Esophagus muscularis mucosa (tissue), 4 donors: Measurements from ENCODE around the gene SHROOM2. TPM values are rescaled to one million over a fixed set of nuclear protein-coding genes. Genes with fewer than 3 reads are reported as not detected.
A peak's percentile ranks its signal among the peaks of the same experiment; 100 is the strongest.

ENCODE experiments used
- DNase-seq: peaks from one replicate; pipeline ENCODE4 v3.0.0-alpha.2; 2017; ENCODE audit errors: extremely low spot score
- H3K27ac ChIP-seq, 4 donors: fragments of 200-600 bp; sonication (generic); replicated peaks in 1 of 4; 1 replicate in 3 of 4; 2 replicates in 1 of 4; pipeline ENCODE4 v1.5.1; 2016 to 2019; ENCODE audit warnings: mild to moderate bottlenecking in 1 of 4
- H3K27me3 ChIP-seq, 4 donors: fragments of 200-600 bp; sonication (generic); one replicate each; pipeline versions ENCODE4 v1.5.1 to v1.6.0; 2016 to 2019
- H3K36me3 ChIP-seq, 4 donors: fragments of 200-600 bp; sonication (generic); one replicate each; pipeline ENCODE4 v1.5.1; 2016 to 2019
- H3K4me1 ChIP-seq, 4 donors: fragments of 200-600 bp; sonication (generic); one replicate each; pipeline ENCODE4 v1.5.1; 2016 to 2019
- H3K4me3 ChIP-seq, 4 donors: fragments of 200-600 bp; sonication (generic); 1 replicate in 2 of 4; 2 replicates in 2 of 4; pipeline ENCODE4 v1.5.1; 2016 to 2019; ENCODE audit warnings: mild to moderate bottlenecking in 4 of 4, moderate library complexity in 1 of 4
- H3K9me3 ChIP-seq, 4 donors: fragments of 200-600 bp; sonication (generic); 1 replicate in 3 of 4; 2 replicates in 1 of 4; pipeline ENCODE4 v1.5.1; 2016 to 2019
- EP300 ChIP-seq: sonication (generic); formaldehyde crosslinking; IDR thresholded peaks from one replicate; pipeline ENCODE4 v1.6.1; 2017; ENCODE audit warnings: antibody characterized with exemption
- POLR2A ChIP-seq: fragments of 450-650 bp; IDR thresholded peaks from one replicate; pipeline ENCODE4 v1.6.1; 2017; ENCODE audit warnings: antibody characterized with exemption, moderate library complexity, mild to moderate bottlenecking, low read depth
- POLR2AphosphoS5 ChIP-seq, 2 donors: sonication (generic); formaldehyde crosslinking; IDR thresholded peaks; one replicate each; pipeline ENCODE4 v1.6.1; 2017; ENCODE audit warnings: antibody characterized with exemption in 2 of 2
- WGBS: methylation state at CpG from one replicate; pipeline ENCODE4 v1.1.5; 2018; 5-methylcytosine and 5-hydroxymethylcytosine counted together
- intact Hi-C: fragments of 100-400 bp; cut with DNase I; formaldehyde crosslinking; loops from one replicate; pipeline ENCODE4 v1.15.1; 2023
- total RNA-seq, 4 donors: library from RNA; depleted of rRNA; stranded (reverse); fragments of >200 nt; gene quantifications; one replicate each; pipeline versions ENCODE4 v1.1.0 to v1.2.1, GENCODE V29; 2016
- TF ChIP-seq, protein P1 (sequence below), 3 experiments: fragments of 200-600 bp in 2 of 3; fragments of 450-650 bp in 1 of 3; sonication (generic) in 2 of 3; IDR thresholded peaks; one replicate each; pipeline ENCODE4 v1.5.1; 2017 to 2019; ENCODE audit warnings: antibody characterized with exemption in 3 of 3, mild to moderate bottlenecking in 2 of 3, moderate library complexity in 1 of 3

SHROOM2 gene
- total RNA-seq, 4 donors from 2014 or later: 0.42 to 2.7 (median 1.4) TPM

DNA sequence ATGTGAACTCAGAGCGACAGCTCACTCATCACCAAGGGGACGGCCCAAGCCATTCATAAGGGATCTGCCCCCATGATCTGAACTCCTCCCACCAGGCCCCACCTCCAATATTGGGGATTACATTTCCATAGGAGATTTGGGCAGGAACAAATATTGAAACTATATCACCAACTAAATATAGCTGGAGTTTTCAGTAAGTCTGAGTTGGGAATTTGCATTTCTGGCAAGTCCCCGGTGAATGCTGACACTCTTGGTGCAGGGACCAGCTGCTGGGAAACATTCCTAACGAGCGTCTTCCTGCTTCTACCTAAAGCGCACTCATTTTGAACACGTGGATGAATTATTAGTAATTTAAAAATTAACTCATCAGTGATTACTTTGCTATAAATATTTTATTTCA, 194.2 kb downstream of the SHROOM2 start:
- WGBS: 68% methylated on average over 7 of the region's 7 CpGs
- Histone ChIP-seq H3K36me3 (no peaks in the 10 kb centered on the region), H3K4me1 (no peaks in the 10 kb centered on the region), H3K4me3 (no peak overlapping the region), H3K27me3 (no peaks in the 10 kb centered on the region), H3K27ac (no peak overlapping the region), H3K9me3 (no peaks in the 10 kb centered on the region)
- intact Hi-C loops: no loop called here
- DNase-seq: no peak
- TF ChIP-seq POLR2A (no peak), EP300 (no peak), POLR2AphosphoS5 (IDR thresholded peaks at IDR 0.05) (no peak)
- TF ChIP-seq, protein P1, sequence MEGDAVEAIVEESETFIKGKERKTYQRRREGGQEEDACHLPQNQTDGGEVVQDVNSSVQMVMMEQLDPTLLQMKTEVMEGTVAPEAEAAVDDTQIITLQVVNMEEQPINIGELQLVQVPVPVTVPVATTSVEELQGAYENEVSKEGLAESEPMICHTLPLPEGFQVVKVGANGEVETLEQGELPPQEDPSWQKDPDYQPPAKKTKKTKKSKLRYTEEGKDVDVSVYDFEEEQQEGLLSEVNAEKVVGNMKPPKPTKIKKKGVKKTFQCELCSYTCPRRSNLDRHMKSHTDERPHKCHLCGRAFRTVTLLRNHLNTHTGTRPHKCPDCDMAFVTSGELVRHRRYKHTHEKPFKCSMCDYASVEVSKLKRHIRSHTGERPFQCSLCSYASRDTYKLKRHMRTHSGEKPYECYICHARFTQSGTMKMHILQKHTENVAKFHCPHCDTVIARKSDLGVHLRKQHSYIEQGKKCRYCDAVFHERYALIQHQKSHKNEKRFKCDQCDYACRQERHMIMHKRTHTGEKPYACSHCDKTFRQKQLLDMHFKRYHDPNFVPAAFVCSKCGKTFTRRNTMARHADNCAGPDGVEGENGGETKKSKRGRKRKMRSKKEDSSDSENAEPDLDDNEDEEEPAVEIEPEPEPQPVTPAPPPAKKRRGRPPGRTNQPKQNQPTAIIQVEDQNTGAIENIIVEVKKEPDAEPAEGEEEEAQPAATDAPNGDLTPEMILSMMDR (IDR thresholded peaks at IDR 0.05): no peak

DNA sequence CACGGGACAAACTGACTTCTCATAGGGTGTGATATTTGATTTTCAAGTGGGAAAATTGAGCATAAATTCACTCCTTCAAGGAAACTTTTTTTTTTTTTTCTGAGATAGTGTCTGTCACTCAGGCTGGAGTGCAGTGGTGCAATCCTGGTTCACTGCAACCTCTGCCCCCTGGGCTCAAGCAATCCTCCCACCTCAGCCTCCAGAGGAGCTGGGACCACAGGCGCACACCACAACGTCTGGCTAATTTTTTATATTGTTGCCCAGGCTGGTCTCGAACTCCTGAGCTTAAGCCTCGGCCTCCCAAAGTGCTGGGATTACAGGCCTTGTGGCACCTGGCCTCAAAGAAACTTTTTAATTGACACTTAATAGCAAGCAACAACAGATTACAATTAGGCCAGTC, 194.7 kb downstream of the SHROOM2 start:
- TF ChIP-seq EP300 (no peak), POLR2A (no peak), POLR2AphosphoS5 (IDR thresholded peaks at IDR 0.05) (no peak)
- TF ChIP-seq, protein P1 (IDR thresholded peaks at IDR 0.05): no peak
- intact Hi-C loops: no loop called here
- Histone ChIP-seq H3K4me3 (no peak overlapping the region), H3K36me3 (no peaks in the 10 kb centered on the region), H3K27me3 (no peaks in the 10 kb centered on the region), H3K27ac (no peak overlapping the region), H3K9me3 (no peaks in the 10 kb centered on the region), H3K4me1 (no peaks in the 10 kb centered on the region)
- 81% methylated on average over 5 of the region's 5 CpGs for WGBS
- DNase-seq: no peak

DNA sequence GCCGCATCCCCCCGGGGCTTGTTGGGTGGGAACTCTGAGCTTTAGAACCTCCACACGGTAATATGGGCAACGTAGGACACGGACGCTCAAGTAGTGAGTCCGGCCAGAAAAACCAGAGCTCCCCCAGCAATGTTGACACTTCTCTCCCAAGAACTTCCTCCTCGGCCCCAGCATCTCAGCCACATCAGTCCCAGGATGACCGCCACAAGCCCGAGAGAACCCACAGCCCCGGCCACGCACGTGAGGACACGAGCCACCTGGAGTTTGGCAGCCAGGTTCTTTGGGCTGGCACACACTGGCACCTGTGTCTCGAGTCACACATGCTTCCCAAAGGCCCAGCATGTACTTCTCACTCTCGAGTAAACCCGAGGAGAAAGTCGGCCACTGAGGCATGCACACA, 197.2 kb downstream of the SHROOM2 start:
- intact Hi-C loops: no loop called here
- no peaks in the 10 kb centered on the region for H3K9me3 ChIP-seq

GRCh38 chrX:9983846-9984245, 197.6 kb downstream of the SHROOM2 start:
- intact Hi-C loops: no loop called here
- DNase-seq: no peak
- no peaks in the 10 kb centered on the region for H3K4me1 ChIP-seq
- no peak overlapping the region for H3K27ac ChIP-seq
- no peaks in the 10 kb centered on the region for H3K27me3 ChIP-seq
- TF ChIP-seq, protein P1 (IDR thresholded peaks at IDR 0.05): no peak
- TF ChIP-seq POLR2AphosphoS5 (IDR thresholded peaks at IDR 0.05): no peak
- no peak for TF ChIP-seq POLR2A
- TF ChIP-seq EP300: no peak
- WGBS: 92% methylated on average over 8 of the region's 11 CpGs
- H3K36me3 ChIP-seq: no peaks in the 10 kb centered on the region
- H3K4me3 ChIP-seq: no peak overlapping the region
- no peaks in the 10 kb centered on the region for H3K9me3 ChIP-seq

More for the DNA sequence above, 197.2 kb downstream of the SHROOM2 start:
- Histone ChIP-seq H3K4me3 (no peak overlapping the region), H3K36me3 (no peaks in the 10 kb centered on the region), H3K27me3 (no peaks in the 10 kb centered on the region), H3K27ac (no peak overlapping the region), H3K4me1 (no peaks in the 10 kb centered on the region)
- TF ChIP-seq, protein P1 (IDR thresholded peaks at IDR 0.05): no peak
- TF ChIP-seq POLR2A: no peak
- TF ChIP-seq POLR2AphosphoS5 (IDR thresholded peaks at IDR 0.05): no peak
- no peak for TF ChIP-seq EP300
- 92% methylated on average over 18 of the region's 18 CpGs for WGBS
- DNase-seq: no peak

- TF ChIP-seq, protein P1 (IDR thresholded peaks at IDR 0.05): peak; percentile 32 to 44 (median 38)
- TF ChIP-seq EP300: no peak
- H3K4me3 ChIP-seq: no peak overlapping the region
- H3K27ac ChIP-seq: no peak overlapping the region
- no peaks in the 10 kb centered on the region for H3K27me3 ChIP-seq
- no peaks in the 10 kb centered on the region for H3K36me3 ChIP-seq
- WGBS: 48% methylated on average over 1 of the region's 1 CpG
- no peaks in the 10 kb centered on the region for H3K4me1 ChIP-seq
- DNase-seq: no peak
- intact Hi-C loops: no loop called here
- H3K9me3 ChIP-seq: no peaks in the 10 kb centered on the region
Observed at GRCh38 chrX:9988762-9989161, 202.5 kb downstream of the SHROOM2 start.
